Peyer's patch (tissue), 4 donors: ENCODE measurements around the gene PRKAR1B. TPM values are rescaled to one million over a fixed set of nuclear protein-coding genes. Genes with fewer than 3 reads are reported as not detected.

ENCODE experiments used
- DNase-seq, 3 donors: peaks; one replicate each; pipeline ENCODE4 v3.0.0-alpha.2; 2017 to 2019
- H3K27ac ChIP-seq, 4 donors: fragments of 200-600 bp; sonication (generic); one replicate each; pipeline ENCODE4 v1.5.1; 2016 to 2019
- H3K27me3 ChIP-seq, 2 donors: fragments of 200-600 bp; sonication (generic); one replicate each; pipeline ENCODE4 v1.5.1; 2019
- H3K36me3 ChIP-seq, 3 donors: fragments of 200-600 bp; sonication (generic); one replicate each; pipeline ENCODE4 v1.5.1; 2016 to 2019
- H3K4me1 ChIP-seq, 4 donors: fragments of 200-600 bp; sonication (generic); one replicate each; pipeline ENCODE4 v1.5.1; 2016 to 2019
- H3K4me3 ChIP-seq, 4 donors: fragments of 200-600 bp; sonication (generic); 1 replicate in 3 of 4; 2 replicates in 1 of 4; pipeline ENCODE4 v1.5.1; 2016 to 2019; ENCODE audit warnings: mild to moderate bottlenecking in 1 of 4
- H3K9me3 ChIP-seq, 4 donors: fragments of 200-600 bp; sonication (generic); one replicate each; pipeline ENCODE4 v1.5.1; 2016 to 2019; ENCODE audit warnings: mild to moderate bottlenecking in 1 of 4
- POLR2A ChIP-seq, 2 donors: fragments of 450-650 bp; IDR thresholded peaks; one replicate each; pipeline ENCODE4 v1.5.1; 2017; ENCODE audit warnings: antibody characterized with exemption in 2 of 2, mild to moderate bottlenecking in 2 of 2, moderate library complexity in 2 of 2
- total RNA-seq, 4 donors: library from RNA; depleted of rRNA; stranded (reverse); fragments of >200 nt; gene quantifications; one replicate each; pipeline ENCODE4 v1.1.0, GENCODE V29; 2016
- TF ChIP-seq, protein P1 (sequence below), 6 experiments: fragments of 450-650 bp in 4 of 6; fragments of 200-600 bp in 2 of 6; sonication (generic) in 1 of 6; IDR thresholded peaks; one replicate each; pipeline ENCODE4 v1.5.1; 2017 to 2019; ENCODE audit warnings: antibody characterized with exemption in 6 of 6, mild to moderate bottlenecking in 3 of 6, moderate library complexity in 1 of 6

Gene PRKAR1B
- total RNA-seq, 4 donors from 2014 or later, result 13.0 to 42.9 (median 17.0) TPM

GRCh38 chr7:522951-523314 lies 204.1 kb downstream of the PRKAR1B start:
- H3K4me3 ChIP-seq, result peak overlapping the region; percentile 25 to 68 (median 50)
- DNase-seq, result no peak
- no peak for TF ChIP-seq POLR2A (IDR thresholded peaks at IDR 0.05)
- TF ChIP-seq, protein P1, sequence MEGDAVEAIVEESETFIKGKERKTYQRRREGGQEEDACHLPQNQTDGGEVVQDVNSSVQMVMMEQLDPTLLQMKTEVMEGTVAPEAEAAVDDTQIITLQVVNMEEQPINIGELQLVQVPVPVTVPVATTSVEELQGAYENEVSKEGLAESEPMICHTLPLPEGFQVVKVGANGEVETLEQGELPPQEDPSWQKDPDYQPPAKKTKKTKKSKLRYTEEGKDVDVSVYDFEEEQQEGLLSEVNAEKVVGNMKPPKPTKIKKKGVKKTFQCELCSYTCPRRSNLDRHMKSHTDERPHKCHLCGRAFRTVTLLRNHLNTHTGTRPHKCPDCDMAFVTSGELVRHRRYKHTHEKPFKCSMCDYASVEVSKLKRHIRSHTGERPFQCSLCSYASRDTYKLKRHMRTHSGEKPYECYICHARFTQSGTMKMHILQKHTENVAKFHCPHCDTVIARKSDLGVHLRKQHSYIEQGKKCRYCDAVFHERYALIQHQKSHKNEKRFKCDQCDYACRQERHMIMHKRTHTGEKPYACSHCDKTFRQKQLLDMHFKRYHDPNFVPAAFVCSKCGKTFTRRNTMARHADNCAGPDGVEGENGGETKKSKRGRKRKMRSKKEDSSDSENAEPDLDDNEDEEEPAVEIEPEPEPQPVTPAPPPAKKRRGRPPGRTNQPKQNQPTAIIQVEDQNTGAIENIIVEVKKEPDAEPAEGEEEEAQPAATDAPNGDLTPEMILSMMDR (IDR thresholded peaks at IDR 0.05), result no peak
- no peak overlapping the region for H3K27ac ChIP-seq
- H3K27me3 ChIP-seq, result peaks cover 0 to 13% of the 10 kb centered on the region in 2 donors
- peaks cover 0 to 2% (median 0%) of the 10 kb centered on the region in 4 donors for H3K9me3 ChIP-seq
- H3K4me1 ChIP-seq, result peaks cover 5 to 43% (median 23%) of the 10 kb centered on the region in 4 donors
- H3K36me3 ChIP-seq, result no peaks in the 10 kb centered on the region

- Histone ChIP-seq H3K36me3 (no peaks in the 10 kb centered on the region), H3K27me3 (peaks cover 0 to 13% of the 10 kb centered on the region in 2 donors), H3K27ac (peak overlapping the region in 3 of 4 donors; percentile 28 to 35 (median 28)), H3K9me3 (no peaks in the 10 kb centered on the region), H3K4me3 (peak overlapping the region; percentile 25 to 68 (median 50)), H3K4me1 (peaks cover 5 to 48% (median 23%) of the 10 kb centered on the region in 4 donors)
- peak; percentile 46 to 80 (median 75) for DNase-seq
- TF ChIP-seq POLR2A (IDR thresholded peaks at IDR 0.05), result no peak
- TF ChIP-seq, protein P1 (IDR thresholded peaks at IDR 0.05), result peak in 2 of 6 experiments; percentile 16 to 26
Measured at GRCh38 chr7:522071-522950, 204.8 kb downstream of the PRKAR1B start.

DNA sequence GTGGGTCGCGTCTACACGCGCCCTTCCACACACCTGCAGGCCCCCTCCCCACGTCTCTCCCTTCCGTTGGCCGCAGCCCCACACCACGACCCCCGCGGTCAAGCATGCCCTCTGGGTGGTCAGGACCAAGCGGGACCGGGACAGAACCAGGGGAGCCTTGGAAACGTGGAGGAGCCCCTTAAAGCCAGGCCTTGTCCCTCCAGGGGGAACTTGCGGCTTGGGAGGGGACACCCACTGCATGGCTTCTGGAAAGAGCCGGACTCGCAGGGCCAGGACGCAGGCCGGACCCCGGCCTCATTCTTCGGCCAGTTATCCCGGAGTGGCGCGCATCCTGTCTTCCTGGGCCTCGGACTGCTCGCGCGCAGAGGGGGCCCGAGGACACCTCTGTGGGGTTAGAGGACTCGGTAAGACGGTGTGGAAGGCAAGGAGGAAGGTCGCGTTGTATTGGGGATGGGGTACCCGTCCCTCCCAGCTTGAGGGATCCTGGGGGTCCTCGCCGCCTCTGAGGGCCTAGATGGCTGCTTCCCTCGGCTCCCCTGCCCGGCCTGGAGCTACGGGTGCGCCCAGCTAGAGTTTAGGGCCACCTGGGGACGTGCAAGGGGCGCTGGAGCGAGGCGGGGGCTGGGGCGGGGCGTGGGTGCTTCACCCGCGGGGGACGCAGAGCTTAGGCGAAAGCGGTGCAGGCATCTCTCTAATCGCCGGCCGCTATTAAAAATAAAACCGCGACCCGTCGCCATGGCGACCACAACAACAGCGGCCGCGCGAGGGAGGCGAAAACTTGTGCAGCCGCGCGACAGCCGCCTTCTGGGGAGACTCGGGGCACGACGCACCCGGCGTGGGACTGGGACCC lies 205.6 kb downstream of the PRKAR1B start:
- H3K36me3 ChIP-seq, result no peaks in the 10 kb centered on the region
- TF ChIP-seq POLR2A (IDR thresholded peaks at IDR 0.05), result no peak
- TF ChIP-seq, protein P1 (IDR thresholded peaks at IDR 0.05), result no peak
- no peaks in the 10 kb centered on the region for H3K9me3 ChIP-seq
- peak overlapping the region in 1 of 4 donors; percentile 35 for H3K27ac ChIP-seq
- peaks cover 5 to 56% (median 24%) of the 10 kb centered on the region in 4 donors for H3K4me1 ChIP-seq
- peaks cover 0 to 13% of the 10 kb centered on the region in 2 donors for H3K27me3 ChIP-seq
- peak; percentile 47 to 76 (median 72) for DNase-seq
- H3K4me3 ChIP-seq, result peak overlapping the region; percentile 25 to 68 (median 50)

DNA sequence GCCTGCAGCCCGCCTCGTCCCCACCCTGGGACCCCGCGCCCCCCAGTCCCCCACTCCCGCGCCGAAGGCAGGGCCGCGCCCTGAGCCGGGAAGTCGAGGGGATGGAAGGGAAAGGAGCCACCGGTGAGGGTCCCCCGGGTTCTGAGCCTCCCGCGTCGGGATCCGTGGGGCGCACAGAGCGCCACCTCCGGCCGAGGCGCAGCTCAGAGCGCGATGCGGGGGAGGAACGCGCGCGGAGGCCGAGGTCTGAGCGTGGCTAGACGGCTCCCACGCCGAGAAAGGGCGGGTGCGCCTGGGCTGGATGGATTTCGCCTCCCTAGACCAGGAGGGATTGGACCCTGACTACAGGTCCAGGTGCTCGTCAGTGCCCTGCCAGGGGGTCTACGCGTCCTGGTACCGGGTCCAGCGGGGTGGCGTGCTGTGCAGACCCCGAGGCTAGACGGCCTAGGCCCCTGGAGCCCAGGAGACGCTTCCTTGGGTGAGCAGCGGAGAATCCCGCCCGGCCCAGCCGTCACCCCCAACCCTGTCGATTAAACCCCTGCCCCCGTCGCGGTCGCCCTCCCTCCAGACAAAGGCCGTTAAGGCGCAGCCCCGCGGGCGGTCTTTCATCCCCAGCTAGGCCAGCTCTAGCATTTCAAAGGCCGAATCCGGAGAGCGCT lies 206.4 kb downstream of the PRKAR1B start:
- Histone ChIP-seq H3K36me3 (no peaks in the 10 kb centered on the region), H3K27ac (peak overlapping the region; percentile 49 to 99 (median 82)), H3K9me3 (no peaks in the 10 kb centered on the region), H3K4me1 (peaks cover 5 to 57% (median 28%) of the 10 kb centered on the region in 4 donors), H3K27me3 (peaks cover 0 to 13% of the 10 kb centered on the region in 2 donors), H3K4me3 (peak overlapping the region; percentile 40 to 79 (median 60))
- DNase-seq, result no peak
- TF ChIP-seq, protein P1 (IDR thresholded peaks at IDR 0.05), result no peak
- TF ChIP-seq POLR2A (IDR thresholded peaks at IDR 0.05), result no peak
